ENCODE data around the gene DEK.
"Not testable (repeated sequence)": the region's sequence is repeated elsewhere in the genome, so short reads cannot be mapped to it uniquely, and the experiment has no call there.

Gene DEK

DNA sequence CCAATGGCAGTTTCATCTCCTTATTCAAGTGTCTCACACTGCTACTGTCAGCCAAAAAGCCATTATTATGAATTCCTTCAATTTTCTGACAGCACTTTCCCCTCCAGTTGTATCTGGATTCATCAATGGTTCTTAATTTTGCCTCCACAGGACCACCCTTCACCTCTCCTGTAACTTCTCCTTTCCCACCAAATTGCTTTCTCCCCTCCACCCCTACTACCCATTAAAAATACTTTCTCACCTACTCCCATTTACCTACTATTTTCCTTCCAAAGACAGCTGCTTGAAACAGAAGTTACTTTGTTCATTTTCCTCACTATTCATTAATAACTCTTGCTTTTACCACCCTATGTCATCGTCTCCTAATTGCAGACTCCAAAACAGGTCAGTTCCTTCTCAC is 29.8 kb downstream of the DEK start:
- DNase-seq, result no peak

DNA sequence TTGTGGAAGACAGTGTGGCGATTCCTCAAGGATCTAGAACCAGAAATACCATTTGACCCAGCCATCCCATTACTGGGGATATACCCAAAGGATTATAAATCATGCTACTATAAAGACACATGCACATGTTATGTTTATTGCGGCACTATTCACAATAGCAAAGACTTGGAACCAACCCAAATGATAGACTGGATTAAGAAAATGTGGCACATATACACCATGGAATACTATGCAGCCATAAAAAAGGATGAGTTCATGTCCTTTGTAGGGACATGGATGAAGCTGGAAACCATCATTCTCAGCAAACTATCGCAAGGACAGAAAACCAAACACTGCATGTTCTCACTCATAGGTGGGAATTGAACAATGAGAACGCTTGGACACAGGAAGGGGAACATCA is 30.6 kb downstream of the DEK start:
- not testable (repeated sequence) for DNase-seq

DNA sequence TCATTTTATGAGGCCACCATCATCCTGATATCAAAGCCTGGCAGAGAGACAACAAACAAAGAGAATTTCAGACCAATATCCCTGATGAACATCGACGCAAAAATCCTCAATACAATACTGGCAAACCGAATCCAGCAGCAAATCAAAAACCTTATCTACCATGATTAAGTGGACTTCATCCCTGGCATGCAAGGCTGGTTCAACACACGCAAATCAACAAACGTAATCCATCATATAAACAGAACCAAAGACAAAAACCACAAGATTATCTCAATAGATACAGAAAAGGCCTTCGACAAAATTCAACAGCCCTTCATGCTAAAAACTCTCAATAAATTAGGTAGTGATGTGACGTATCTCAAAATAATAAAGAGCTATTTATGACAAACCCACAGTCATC is 32.5 kb downstream of the DEK start:
- DNase-seq, result not testable (repeated sequence)

DNA sequence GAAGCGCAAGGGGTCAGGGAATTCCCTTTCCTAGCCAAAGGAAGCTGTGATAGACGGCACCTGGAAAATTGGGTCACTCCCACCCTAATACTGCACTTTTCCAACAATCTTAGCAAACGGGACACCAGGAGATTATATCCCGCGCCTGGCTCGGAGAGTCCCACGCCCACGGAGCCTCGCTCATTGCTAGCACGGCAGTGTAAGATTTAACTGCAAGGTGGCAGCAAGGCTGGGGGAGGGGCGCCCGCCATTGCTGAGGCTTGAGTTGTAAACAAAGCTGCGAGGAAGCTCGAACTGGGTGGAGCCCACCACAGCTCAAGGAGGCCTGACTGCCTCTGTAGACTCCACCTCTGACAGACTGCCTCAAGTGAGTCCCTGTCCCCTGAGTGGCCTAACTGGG is 35.7 kb downstream of the DEK start:
- not testable (repeated sequence) for DNase-seq

DNA sequence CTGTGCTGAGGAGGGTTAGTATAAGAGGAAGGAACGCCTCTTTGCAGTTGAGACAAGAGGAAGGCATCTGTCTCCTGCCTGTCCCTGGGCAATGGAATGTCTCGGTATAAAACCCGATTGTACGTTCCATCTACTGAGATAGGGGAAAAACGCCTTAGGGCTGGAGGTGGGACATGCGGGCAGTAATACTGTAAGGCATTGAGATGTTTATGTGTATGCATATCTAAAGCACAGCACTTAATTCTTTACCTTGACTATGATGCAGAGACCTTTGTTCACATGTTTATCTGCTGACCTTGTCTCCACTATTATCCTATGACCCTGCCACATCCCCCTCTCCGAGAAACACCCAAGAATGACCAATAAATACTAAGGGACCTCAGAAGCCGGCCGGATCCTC is 37.2 kb downstream of the DEK start:
- not testable (repeated sequence) for DNase-seq

DNA sequence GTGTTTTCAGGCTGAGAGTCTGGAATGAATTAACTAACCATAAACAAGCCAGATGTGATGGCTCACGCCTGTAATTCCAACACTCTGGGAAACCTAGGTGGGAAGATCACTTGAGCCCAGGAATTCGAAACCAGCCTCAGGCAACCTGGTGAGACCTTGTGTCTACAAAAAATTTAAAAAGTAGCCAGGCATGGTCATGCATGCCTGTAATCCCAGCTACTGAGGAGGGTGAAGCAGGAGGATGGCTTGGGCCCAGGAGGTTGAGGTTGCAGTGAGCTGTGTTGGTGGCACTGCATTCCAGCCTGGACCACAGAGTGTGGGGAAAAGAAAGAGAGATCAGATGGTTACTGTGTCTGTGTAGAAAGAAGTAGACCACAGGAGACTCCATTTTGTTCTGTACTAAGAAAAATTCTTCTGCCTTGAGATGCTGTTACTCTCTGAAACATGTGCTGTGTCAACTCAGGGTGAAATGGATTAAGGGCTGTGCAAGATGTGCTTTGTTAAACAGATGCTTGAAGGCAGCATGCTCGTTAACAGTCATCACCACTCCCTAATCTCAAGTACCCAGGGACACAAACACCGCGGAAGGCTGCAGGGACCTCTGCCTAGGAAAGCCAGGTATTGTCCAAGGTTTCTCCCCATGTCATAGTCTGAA is 37.8 kb downstream of the DEK start:
- not testable (repeated sequence) for DNase-seq

DNA sequence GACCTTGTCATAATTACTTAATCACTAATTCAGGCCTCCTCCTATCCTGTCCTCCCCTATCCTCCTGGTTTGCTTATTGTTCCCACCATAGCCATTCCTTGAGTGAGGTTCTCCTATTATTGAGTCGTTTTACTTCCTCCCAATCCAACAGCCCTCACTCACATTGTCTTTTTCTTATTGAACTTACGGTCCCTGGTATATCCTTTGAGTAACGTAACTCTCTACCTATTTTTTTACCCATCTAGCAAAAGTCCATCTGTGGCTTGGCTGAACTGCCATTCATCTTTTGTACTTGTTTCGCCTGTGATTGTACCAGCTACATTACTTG is 43.1 kb downstream of the DEK start:
- no peak for DNase-seq

DNA sequence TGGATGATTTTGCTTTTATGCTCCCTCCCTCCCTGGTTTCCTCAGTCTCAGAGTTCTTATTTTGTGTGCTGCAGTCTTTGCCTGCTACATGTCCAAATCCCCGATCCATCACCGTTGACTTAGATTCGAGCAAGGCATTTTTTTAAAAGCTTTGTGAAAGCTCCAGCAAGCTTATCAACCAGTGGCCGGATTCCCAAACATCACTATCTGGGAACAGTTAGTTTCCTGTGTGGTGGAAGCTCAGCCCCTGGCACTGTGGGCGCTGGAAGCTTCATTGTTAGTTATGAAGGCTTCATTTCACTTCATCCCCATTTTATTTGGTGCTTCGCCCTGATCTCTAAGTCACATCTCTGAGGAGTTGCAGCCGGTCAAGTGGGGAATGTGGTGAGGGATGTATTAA is 44.7 kb downstream of the DEK start:
- DNase-seq, result no peak

DNA sequence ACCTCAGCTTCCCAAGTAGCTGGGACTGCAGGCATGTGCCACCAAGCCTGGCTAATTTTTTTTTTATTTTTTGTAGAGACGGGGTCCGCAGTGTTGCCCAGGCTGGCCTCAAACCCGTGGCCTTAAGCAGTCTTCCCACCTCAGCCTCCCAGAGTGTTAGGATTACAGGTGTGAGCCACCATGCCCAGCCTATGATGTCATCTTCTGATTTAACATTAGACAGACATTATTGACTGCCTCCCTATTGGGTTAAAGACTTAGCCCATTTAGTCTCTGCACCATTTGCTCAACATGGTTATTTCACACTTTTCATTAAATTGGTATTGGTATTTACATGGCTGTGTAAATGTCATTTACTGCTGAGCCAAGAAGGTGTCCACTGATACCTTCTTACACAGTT is 46.1 kb downstream of the DEK start:
- DNase-seq, result no peak

DNA sequence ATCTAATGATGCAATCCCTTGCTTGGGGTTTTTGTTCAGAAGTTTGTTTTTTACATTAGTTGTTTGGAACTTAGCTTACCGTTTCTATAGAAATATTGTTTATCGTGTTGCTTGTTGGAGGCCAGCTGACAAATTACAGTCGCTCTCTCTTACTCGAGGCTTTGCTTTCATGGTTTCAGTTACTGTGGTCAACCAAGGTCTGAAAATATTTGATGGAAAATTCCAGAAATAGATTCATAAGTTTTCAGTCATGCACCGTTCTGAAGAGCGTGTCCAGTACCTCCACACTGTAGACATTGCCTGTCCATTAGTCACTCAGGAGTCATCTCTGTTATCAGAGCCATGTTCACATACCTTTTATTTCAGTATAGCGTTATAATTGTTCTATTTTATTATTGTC is 47.9 kb downstream of the DEK start:
- DNase-seq, result no peak

DNA sequence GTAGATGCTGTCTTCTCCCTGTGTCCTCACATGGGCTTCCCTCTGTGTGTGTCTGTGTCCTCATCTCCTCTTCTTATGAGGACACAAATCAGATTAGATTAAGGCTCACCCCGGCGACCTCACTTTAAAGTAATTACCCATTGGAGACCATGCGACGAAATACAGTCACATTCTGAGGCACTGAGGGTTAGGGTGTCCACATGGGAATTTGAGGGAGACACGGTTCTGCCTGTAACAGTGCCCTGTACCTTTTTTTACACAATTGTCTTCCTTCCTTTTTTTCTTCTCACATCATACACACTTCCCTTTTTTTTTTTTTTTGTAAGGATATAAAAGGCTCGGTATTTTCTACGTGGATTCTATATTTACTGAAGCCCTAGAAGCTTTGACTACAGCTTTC is 48.9 kb downstream of the DEK start:
- no peak for DNase-seq

DNA sequence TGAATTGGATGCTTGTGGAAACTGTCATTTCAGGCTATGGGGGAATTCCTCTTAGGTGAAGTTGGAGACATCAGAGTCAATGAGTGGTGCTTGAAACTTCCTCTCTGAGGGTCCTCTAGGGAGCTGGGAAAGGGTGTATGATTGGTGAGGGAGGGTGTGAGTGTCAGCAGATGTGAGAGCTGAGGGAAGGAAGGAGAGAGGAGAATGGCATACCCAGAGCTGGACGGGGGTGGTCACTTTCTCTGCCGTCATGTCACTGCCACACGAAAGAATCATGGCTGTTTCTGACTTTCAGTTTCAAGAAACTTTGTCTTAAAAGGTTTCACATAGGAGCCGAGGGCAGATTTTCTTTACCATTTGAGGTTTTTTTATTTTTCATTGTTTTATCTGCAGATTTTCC is 50.3 kb downstream of the DEK start:
- DNase-seq, result no peak

DNA sequence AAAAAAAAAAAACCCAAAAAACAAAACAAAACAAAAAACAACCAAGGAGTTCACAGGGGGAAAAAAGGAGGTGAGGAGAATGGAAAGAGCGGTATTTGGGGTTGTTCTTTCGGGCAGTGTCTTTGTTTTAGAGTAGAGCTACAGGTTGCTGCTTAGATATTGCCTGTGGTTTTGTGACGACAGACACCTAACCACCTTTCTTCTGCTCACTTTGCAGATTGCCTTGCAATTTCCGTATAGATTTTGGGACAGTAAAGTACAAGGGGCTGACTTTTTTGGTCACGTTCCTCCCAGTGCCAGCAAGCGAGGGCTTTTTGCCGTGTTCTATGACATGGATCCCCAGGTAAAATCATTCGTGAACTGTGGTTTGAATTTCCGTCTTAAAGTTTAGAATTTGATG is 50.9 kb downstream of the DEK start:
- DNase-seq, result no peak

DNA sequence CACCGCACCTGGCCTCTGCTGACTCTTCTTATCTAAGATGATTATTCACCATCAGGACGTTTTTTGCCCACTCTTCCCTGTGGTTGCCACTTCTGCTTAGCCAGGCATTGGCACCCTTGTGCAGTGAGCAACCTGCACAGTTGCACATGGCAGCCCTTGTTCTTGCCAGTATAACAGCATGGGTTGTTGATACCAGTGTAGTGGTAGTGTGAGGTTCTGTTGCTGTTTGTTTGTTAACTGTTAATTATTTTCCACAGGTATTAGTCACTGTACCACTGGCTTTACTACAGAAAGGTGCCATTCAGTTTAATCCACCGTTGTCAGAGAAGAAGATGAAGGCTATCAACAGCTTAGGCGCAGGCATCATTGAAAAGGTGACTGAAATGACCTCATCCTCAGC is 52.1 kb downstream of the DEK start:
- DNase-seq, result no peak

DNA sequence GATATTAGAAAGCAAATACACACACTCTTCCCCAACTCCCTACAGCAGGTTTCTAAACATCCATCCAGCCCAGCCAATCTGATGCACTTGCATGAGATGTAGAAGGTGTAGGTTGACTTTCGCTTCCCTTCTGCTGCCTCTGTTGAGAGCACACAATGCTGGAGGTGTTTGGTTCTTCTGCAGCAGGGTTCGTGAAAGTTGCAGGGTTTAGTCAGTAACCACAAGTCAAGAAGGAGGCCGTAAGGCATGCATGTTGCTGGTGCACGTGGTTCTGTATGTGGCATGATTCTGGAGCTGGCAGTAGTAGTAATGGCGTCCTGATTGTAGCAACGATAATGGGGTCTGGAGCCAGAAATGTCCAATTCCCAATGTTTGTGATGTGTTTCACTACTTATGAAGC is 53.0 kb downstream of the DEK start:
- no peak for DNase-seq

DNA sequence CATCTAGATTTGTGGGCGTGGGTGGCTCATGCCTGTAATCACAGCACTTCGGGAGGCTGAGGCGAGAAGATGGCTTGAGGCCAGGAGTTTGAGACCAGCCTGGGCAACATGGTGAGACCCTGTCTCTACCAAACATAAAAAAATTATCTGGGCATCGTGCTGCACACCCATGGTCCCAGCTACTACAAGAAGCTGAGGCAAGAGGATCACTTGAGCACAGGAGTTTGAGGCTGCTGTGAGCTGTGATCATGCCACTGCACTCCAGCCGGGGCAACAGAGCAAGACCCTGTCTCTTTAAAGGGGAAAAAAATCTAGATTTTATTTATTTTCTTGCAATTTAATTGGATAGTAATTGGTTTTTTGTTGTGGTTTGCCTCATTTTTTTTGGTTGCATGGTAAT is 53.6 kb downstream of the DEK start:
- DNase-seq, result no peak

DNA sequence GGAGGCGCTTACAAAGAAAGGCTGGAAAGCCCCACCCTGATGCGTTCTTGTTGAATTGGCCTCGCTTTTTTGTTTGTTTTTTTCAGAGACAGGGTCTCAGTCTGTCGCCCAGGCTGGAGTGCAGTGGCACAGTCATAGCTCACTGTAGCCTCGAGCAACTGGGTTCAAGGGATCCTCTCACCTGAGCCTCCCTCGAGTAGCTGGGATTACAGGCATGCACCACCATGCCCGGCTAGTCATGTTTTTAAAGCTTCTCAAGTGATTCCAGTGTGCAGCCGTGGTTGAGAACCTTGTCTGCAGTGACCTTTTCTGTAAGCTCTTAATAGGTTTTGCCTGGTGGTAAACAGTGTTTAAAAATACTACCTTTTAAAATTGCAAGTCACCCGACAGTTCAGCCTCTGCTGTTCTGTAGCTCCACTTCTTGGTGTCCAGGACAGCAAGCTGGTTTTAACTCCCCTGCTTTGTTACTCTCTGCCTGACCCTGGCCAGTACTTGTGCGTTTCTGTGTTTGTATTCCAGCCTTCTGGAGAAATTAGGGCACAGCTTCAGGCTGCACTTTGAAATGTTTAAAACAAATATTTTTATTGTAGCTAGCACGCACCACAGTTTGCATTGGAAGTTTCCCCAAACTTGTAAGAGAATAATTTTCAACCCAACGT is 54.7 kb downstream of the DEK start:
- DNase-seq, result no peak

DNA sequence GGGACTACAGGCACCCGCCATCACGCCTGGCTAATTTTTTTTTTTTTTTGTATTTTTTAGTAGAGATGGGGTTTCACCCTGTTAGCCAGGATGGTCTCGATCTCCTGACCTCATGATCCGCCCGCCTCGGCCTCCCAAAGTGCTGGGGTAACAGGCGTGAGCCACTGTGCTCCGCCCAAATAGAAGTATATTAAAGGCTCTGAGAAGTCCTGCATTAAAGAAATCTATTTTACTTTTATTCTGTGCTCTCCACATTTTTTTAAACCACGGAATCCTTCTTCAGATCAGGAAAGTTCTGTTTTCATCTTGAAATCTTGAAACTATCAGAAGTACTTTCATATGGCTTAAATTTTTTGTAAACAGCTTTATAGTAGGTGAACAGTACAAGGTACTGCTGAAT is 55.6 kb downstream of the DEK start:
- DNase-seq, result not testable (repeated sequence)

DNA sequence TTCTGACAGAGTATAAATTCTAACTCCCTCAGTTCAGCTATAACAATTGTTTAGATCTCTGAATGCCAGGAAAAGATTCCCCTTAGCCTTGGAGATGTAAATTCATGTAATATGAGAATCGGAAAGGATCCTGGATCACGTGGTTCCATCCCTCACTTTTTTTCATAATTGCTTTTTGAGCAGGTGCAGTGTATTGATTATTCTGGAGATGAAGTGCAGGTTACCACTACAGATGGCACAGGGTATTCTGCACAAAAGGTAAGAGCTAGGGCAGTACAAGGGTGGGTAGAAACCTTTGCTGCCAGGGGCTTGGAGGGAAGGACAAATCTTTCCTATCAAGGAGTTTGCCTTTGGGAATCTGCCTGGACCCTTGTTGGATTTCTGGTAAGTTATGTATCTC is 56.4 kb downstream of the DEK start:
- peak; percentile 85 for DNase-seq

DNA sequence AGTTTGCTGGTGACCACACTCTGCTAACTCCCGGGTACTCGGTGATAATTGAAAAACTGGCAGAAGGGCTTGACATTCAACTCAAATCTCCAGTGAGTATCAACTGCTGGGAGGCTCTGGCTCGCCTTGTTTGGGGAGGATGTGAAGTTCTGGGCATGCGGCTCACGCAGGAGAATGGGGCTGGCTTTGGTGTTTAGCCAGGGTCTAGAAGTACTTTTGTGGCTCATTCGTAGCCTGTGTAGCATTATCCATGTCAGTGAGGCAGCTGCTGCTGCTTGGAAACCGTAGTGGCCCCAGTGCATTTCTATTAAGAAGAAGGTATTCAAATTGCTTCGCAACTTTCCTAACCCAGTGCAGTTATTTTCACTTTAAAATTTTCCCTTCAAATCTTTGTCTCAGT is 56.9 kb downstream of the DEK start:
- peak; percentile 35 for DNase-seq

DNA sequence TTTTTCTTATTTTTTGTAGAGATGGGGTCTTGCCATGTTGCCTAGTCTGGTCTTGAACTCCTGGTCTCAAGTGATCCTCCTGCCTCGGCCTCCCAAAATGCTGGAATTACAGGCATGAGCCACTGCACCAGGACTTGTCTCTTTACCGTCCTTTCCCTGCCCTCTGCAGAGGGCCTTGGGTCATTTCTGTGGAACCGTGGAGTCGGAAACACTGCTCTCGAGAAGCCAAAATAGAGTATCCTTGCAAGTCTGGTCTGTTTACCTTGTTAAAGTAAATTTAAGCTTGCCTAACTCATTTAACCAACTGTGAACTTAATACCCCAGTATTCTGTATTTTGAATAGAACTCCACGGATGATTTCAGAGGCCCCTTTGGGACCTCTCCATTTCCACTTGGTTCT is 57.7 kb downstream of the DEK start:
- peak; percentile 70 for DNase-seq

DNA sequence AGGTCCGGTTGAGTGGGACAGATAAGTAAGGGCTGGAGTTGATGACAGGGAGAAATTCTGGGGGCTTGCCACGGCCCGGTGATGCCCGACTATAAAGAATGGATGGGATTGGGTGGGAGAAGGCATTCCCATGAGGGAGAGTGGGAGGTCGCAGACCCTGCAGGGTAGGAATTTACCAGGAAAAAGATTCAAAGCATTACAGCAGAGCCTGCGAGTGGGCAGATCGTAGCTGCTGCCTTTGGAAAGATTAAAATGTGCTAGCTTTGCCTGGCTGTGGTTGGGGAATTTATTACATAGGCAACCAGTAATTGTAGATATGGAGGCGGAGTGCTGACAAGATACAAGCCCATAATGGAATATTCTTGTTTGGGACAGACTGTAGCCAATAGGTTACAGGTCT is 59.6 kb downstream of the DEK start:
- no peak for DNase-seq

DNA sequence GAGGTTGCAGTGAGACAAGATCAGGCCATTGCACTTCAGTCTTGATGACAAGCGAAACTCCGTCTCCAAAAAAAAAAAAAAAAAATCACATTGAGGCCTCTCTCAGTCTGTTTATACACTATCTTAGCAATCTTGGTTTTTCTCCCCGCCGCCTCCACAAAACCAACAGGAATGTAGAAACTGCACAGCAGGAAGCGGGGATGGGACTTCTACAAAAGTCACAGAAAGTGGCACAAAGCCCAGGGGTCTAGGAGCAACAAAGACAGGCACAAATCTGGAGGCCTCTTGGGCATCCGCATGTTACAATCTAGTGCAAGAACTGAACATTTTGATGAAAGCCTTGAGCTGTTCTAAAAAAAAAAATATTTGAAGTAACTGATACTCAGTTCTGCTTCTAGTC is 60.5 kb downstream of the DEK start:
- no peak for DNase-seq

DNA sequence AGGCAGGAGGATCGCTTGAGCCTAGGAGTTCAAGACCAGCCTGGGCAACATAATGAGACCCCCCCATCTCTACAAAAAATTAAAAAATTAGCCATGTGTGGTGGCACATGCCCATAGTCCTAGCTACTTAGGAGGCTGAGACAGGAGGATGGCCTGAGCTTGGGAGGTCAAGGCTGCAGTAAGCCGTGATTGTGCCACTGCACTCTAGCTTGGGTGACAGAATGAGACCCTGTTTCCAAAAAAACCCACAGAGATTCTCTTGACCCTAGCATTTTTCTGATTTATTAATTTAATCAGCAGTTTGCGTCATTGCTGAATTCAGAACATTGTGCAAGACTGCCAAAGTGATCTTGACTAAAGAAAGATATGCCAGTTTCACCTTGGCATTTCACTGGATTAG is 72.3 kb downstream of the DEK start:
- no peak for DNase-seq

DNA sequence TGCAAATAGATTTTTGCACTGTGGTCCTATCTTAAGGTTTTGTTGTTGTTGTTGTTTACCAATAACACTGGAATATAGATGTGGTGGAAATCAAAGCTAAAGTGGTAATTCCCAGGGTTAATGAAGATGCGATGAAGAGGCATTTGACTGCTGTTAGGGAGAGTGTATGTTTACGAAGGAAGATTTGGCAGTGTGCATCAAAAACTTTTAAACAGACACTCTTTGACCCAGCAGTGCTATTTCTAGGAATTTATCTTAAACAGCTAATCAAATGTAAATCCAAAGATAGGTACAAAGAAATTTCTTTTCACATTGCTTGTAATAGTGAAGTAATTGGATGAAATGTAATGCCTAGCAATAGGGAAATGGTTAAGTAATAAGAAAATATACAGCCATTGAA is 75.1 kb downstream of the DEK start:
- no peak for DNase-seq
